ENCODE results near the gene ARHGEF7. TPM values are rescaled to one million over a fixed set of nuclear protein-coding genes. Genes with fewer than 3 reads are reported as not detected.

ARHGEF7 gene
- total RNA-seq, 1 donor from 2014 or later = 104 TPM

GRCh38 chr13:111344471-111345191 lies 229.5 kb downstream of the ARHGEF7 start:
- peak; percentile 29 for DNase-seq (ENCODE audit: low spot score)

GRCh38 chr13:111345682-111346081 lies 230.6 kb downstream of the ARHGEF7 start:
- DNase-seq (ENCODE audit: low spot score) = peak; percentile 28

GRCh38 chr13:111346101-111346680 lies 231.1 kb downstream of the ARHGEF7 start:
- DNase-seq (ENCODE audit: low spot score) = peak; percentile 33

GRCh38 chr13:111347438-111347837 lies 232.3 kb downstream of the ARHGEF7 start:
- no peak for DNase-seq (ENCODE audit: low spot score)

GRCh38 chr13:111353508-111353907 lies 238.4 kb downstream of the ARHGEF7 start:
- no peak for DNase-seq (ENCODE audit: low spot score)

GRCh38 chr13:111354789-111355188 lies 239.7 kb downstream of the ARHGEF7 start:
- DNase-seq (ENCODE audit: low spot score) = no peak

Other genes starting within 250 kb of the ARHGEF7 start
- gene ANKRD10, start 200.2 kb upstream of the ARHGEF7 start, total RNA-seq = 138 TPM
- not detected for gene TEX29, start 205.3 kb downstream of the ARHGEF7 start, total RNA-seq